Left lung (tissue), 10 donors: ENCODE results near the gene TECPR1. TPM values are rescaled to one million over a fixed set of nuclear protein-coding genes. Genes with fewer than 3 reads are reported as not detected.
"Not testable (repeated sequence)": the region's sequence is repeated elsewhere in the genome, so short reads cannot be mapped to it uniquely, and the experiment has no call there.

Source experiments
- ATAC-seq: fragments of 200-7000 bp; cut with Tn5 transposase; one replicate; pipeline ENCODE4 v1.9.1; 2020; ENCODE audit warnings: moderate library complexity
- DNase-seq, 4 donors: peaks; one replicate each; pipeline ENCODE4 v3.0.0-alpha.2; 2013 to 2020
- H3K27ac ChIP-seq, 2 donors: fragments of 200-600 bp; sonication (generic) in 1 of 2; one replicate each; pipeline versions ENCODE4 v1.5.0 to v1.8.0; 2020 to 2021
- H3K27me3 ChIP-seq, 2 donors: fragments of 200-600 bp; sonication (generic) in 1 of 2; one replicate each; pipeline versions ENCODE4 v1.5.0 to v1.8.0; 2020 to 2021
- H3K36me3 ChIP-seq, 2 donors: fragments of 200-600 bp; sonication (generic) in 1 of 2; one replicate each; pipeline versions ENCODE4 v1.5.0 to v1.8.0; 2020 to 2021
- H3K4me1 ChIP-seq, 2 donors: fragments of 200-600 bp; one replicate each; pipeline ENCODE4 v1.8.0; 2021
- H3K4me3 ChIP-seq, 2 donors: fragments of 200-600 bp; sonication (generic) in 1 of 2; one replicate each; pipeline versions ENCODE4 v1.5.0 to v1.8.0; 2020 to 2021; ENCODE audit warnings: mild to moderate bottlenecking in 1 of 2
- H3K9me3 ChIP-seq, 2 donors: fragments of 200-600 bp; sonication (generic) in 1 of 2; one replicate each; pipeline versions ENCODE4 v1.5.0 to v1.8.0; 2020 to 2021
- intact Hi-C, 2 donors: fragments of 100-400 bp; cut with DNase I; formaldehyde crosslinking; loops; one replicate each; pipeline versions ENCODE4 v1.11.2 to v1.14.2; 2022
- polyA plus RNA-seq, 6 donors: library from polyadenylated mRNA; unstranded; fragments of 120-200 nt; gene quantifications; one replicate each; pipeline ENCODE4 v1.2.1, GENCODE V29; 2013; ENCODE audit not compliant: insufficient read length in 6 of 6
- total RNA-seq, 2 donors: library from RNA; stranded (reverse); fragmentation: NEBNext Ultra II Directional; extraction: Animal tissue kit (Norgen Biotek cat#: 25700); gene quantifications; one replicate each; pipeline ENCODE4 v1.2.1, GENCODE V29; 2021
- TF ChIP-seq, protein P1 (sequence below), 2 donors: fragments of 200-600 bp; sonication (generic) in 1 of 2; IDR thresholded peaks; one replicate each; pipeline versions ENCODE4 v1.5.0 to v1.8.0; 2021; ENCODE audit warnings: antibody characterized with exemption in 2 of 2
- donor health status: DM: no; HTN: yes; CAD: no.
- donor health status: DM: no; HTN: no; CAD: no.

Gene TECPR1
- total and polyA plus RNA-seq, 8 donors, result 24.5 to 67.4 (median 28.7) TPM

DNA sequence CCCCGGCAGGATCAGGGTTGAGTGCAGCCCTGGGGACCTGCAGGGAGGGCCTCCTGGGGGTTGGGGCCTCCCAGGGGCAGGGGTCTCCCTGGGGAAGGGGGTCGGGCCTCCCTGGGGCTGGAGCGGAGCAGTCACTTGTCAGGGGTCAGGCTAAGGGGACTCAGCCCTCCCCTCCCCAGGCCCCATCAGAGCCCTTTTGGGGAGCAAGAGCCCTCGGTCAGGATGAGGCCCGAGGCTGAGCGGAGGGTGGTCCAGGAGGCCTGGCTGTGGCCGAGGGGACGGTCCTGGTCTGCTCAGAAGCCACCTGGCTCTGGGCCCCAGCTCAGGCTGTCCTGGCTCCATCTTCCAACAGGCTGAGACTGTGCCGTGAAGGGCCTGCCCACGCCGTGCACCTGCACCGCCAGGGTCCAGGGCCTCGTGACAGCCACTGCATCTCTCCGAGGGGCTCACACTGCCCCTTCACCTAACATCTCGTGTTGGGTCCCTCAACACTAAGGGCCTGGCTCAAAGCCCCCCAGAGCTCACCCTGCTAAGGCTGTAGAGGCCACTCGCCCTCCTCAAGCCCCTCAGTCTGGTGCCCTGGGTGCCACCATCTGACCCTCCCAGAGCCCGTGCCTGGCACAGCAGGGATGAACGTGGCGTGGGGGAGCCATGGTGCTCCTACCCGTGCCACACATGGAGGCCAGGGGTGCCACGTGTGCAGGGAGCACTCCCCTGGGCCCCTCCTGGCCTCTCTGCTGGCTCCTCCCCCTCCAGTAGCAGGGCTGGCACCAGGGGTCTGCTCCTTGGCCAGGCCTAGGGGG, 27.9 kb downstream of the TECPR1 start:
- H3K4me3 ChIP-seq, result no peak overlapping the region
- H3K27ac ChIP-seq, result no peak overlapping the region
- DNase-seq (peak in 1 of 4 donors; percentile 58), ATAC-seq (no peak)
- H3K4me1 ChIP-seq, result no peaks in the 10 kb centered on the region
- no peaks in the 10 kb centered on the region for H3K9me3 ChIP-seq
- H3K27me3 ChIP-seq, result no peaks in the 10 kb centered on the region
- TF ChIP-seq, protein P1, sequence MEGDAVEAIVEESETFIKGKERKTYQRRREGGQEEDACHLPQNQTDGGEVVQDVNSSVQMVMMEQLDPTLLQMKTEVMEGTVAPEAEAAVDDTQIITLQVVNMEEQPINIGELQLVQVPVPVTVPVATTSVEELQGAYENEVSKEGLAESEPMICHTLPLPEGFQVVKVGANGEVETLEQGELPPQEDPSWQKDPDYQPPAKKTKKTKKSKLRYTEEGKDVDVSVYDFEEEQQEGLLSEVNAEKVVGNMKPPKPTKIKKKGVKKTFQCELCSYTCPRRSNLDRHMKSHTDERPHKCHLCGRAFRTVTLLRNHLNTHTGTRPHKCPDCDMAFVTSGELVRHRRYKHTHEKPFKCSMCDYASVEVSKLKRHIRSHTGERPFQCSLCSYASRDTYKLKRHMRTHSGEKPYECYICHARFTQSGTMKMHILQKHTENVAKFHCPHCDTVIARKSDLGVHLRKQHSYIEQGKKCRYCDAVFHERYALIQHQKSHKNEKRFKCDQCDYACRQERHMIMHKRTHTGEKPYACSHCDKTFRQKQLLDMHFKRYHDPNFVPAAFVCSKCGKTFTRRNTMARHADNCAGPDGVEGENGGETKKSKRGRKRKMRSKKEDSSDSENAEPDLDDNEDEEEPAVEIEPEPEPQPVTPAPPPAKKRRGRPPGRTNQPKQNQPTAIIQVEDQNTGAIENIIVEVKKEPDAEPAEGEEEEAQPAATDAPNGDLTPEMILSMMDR (IDR thresholded peaks at IDR 0.05), result no peak
- intact Hi-C loops, result no loop called here
- peaks cover 0 to 98% of the 10 kb centered on the region in 2 donors for H3K36me3 ChIP-seq

DNA sequence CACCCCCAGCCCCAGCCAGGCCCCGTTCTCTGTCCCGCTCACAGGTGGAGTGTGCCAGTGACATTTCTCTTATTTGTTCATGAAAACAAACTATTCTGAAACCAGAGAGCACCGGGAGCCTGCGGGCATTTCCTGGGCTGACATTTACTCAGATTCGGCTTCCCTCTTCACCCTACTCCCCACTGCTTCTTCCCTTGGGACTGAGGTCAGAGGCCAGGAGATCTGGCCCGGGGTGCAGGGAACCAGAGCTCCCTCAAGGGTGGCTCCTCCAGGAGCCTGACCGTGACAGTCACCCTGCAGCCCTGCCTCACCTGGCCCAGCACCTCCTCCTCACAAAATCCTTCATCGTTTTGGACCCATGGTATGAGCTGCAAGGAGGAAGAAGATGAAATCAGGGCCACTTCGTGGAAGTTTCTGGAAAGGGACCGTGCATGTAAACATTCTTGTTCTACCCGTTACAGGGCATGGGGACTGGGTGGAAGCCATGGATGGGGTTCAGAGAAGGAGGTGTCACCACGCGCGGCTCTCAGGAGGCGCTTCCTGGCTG, 28.6 kb downstream of the TECPR1 start:
- Histone ChIP-seq H3K27ac (no peak overlapping the region), H3K27me3 (no peaks in the 10 kb centered on the region), H3K36me3 (peaks cover 0 to 92% of the 10 kb centered on the region in 2 donors), H3K4me1 (no peaks in the 10 kb centered on the region), H3K4me3 (no peak overlapping the region), H3K9me3 (no peaks in the 10 kb centered on the region)
- DNase-seq (peak in 1 of 4 donors; percentile 37), ATAC-seq (no peak)
- TF ChIP-seq, protein P1 (IDR thresholded peaks at IDR 0.05), result no peak
- intact Hi-C loops, result no loop called here

DNA sequence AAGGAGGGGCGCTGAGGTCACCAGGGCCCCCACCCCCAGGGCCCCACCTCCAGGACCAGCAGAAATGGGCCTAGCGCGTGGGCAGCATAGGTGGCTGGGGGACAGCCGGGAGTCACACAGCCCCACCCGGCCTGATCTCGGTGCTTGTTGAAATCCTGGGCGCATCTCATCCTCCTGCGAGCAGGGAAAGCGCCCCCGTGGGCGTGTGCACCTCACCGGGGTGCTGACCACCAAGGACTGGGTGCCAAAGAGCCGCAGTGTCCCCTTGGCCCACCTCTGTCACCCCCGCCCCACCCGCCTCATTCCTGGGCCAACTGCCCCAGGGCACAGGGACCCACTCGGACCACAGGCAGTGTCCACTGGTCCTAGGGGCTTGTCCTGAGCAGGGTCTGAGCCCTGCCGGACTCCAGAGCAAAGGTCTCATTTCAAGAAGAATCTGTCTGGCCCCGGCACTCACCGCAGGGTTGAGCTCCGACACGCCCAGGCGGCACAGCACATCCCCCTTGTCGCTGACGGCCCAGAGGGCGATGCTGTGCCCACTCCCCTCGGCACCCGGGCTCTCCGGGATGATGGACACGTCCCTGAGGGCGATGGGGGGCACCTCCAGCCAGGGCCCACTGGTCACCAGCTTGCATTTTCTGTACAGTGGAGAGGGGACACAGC, 29.4 kb downstream of the TECPR1 start:
- TF ChIP-seq, protein P1 (IDR thresholded peaks at IDR 0.05), result no peak
- Histone ChIP-seq H3K4me1 (no peaks in the 10 kb centered on the region), H3K4me3 (no peak overlapping the region), H3K27me3 (no peaks in the 10 kb centered on the region), H3K36me3 (peaks cover 0 to 88% of the 10 kb centered on the region in 2 donors), H3K27ac (no peak overlapping the region), H3K9me3 (no peaks in the 10 kb centered on the region)
- intact Hi-C loops, result no loop called here
- ATAC-seq (no peak), DNase-seq (peak in 1 of 4 donors; percentile 75)

DNA sequence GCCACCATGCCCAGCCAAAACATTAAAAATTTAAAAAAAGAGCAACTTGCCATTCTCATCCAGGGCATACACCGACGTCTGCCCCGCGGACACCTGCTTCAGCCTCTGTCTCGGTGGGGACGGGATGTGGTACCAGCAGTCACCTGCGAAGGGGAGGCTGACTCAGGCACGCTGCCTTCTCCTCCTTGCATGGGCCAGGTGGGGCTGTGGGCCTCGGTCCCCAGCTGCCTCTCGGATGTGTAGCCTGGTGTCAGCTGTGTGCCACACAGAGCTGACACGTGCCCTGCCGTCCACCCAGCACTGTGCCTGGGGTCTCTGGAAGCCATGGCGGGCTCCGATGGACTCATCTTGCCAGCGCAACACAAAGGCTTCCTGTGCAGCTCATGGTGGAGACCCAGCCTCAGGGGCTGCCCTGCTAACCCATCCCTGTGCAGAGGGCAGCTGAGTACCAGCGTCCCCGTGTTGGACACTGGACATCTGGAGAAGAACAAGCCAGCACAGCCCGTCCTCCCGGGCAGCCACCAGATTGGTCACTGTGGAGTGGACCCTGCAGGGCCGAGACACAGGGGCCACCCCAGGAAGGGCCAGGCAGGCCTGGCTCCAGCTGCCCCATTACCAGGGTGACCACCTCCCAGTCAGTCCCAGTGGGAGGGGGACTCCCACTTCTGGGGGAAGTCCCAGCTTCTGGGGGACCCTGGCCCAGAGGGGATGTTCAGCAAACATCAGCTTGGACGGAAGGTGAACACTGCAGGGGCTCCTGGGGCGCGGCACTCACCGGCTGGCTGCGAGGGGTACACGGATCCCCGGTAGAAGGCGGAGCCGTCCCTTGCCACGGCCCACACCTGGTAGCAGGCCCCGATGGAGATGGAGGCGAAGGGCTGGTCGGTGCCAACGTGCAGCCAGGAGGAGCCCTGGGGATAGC, 30.2 kb downstream of the TECPR1 start:
- H3K36me3 ChIP-seq, result peaks cover 0 to 88% of the 10 kb centered on the region in 2 donors
- H3K4me3 ChIP-seq, result no peak overlapping the region
- no peaks in the 10 kb centered on the region for H3K27me3 ChIP-seq
- H3K4me1 ChIP-seq, result no peaks in the 10 kb centered on the region
- no peak overlapping the region for H3K27ac ChIP-seq
- H3K9me3 ChIP-seq, result no peaks in the 10 kb centered on the region
- TF ChIP-seq, protein P1 (IDR thresholded peaks at IDR 0.05), result no peak
- peak in 1 of 4 donors; percentile 76 for DNase-seq
- ATAC-seq, result no peak
- intact Hi-C loops, result no loop called here

GRCh38 chr7:98219382-98219781, 32.6 kb downstream of the TECPR1 start:
- H3K36me3 ChIP-seq, result peaks cover 0 to 85% of the 10 kb centered on the region in 2 donors
- intact Hi-C loops, ATAC-seq: not testable (repeated sequence)

More at GRCh38 chr7:98219382-98219781, 32.6 kb downstream of the TECPR1 start:
- not testable (repeated sequence) for H3K9me3 ChIP-seq, H3K27me3 ChIP-seq, H3K27ac ChIP-seq, H3K4me1 ChIP-seq, H3K4me3 ChIP-seq
- DNase-seq, result peak in 1 of 4 donors; percentile 8
